Osteocyte (in vitro differentiated cells): ENCODE results near the gene SLC14A1. TPM values are rescaled to one million over a fixed set of nuclear protein-coding genes. Genes with fewer than 3 reads are reported as not detected.

Experiments used
- DNase-seq: peaks from one replicate; pipeline ENCODE4 v3.0.0; 2021; ENCODE audit warnings: mixed read lengths; ENCODE audit not compliant: unreplicated experiment; ENCODE audit errors: extremely low spot score
- H3K27ac Mint-ChIP-seq: one replicate; pipeline ENCODE4 v1.8.0; 2021; ENCODE audit warnings: mild to moderate bottlenecking, mixed read lengths; ENCODE audit not compliant: unreplicated experiment
- H3K27me3 Mint-ChIP-seq: one replicate; pipeline ENCODE4 v1.8.0; 2021; ENCODE audit warnings: mixed read lengths; ENCODE audit not compliant: unreplicated experiment
- H3K36me3 Mint-ChIP-seq: one replicate; pipeline ENCODE4 v1.8.0; 2021; ENCODE audit warnings: mixed read lengths; ENCODE audit not compliant: unreplicated experiment
- H3K4me1 Mint-ChIP-seq: one replicate; pipeline ENCODE4 v1.8.0; 2021; ENCODE audit warnings: mixed read lengths; ENCODE audit not compliant: unreplicated experiment
- H3K4me3 Mint-ChIP-seq: one replicate; pipeline ENCODE4 v1.8.0; 2021; ENCODE audit warnings: mild to moderate bottlenecking, moderate library complexity, mixed read lengths; ENCODE audit not compliant: unreplicated experiment
- H3K9me3 Mint-ChIP-seq: one replicate; pipeline ENCODE4 v1.8.0; 2021; ENCODE audit warnings: mixed read lengths; ENCODE audit not compliant: unreplicated experiment
- total RNA-seq: library from RNA; stranded (reverse); gene quantifications from 2 replicates; pipeline ENCODE4 v1.2.1, GENCODE V29; 2021
- TF ChIP-seq, protein P1 (sequence below): fragments of 200-600 bp; sonication (generic); IDR thresholded peaks from 2 replicates; pipeline ENCODE4 v1.5.0; 2021; ENCODE audit warnings: antibody characterized with exemption, mild to moderate bottlenecking, moderate library complexity

Gene SLC14A1
- total RNA-seq, 1 donor from 2014 or later: 0.24 TPM

DNA sequence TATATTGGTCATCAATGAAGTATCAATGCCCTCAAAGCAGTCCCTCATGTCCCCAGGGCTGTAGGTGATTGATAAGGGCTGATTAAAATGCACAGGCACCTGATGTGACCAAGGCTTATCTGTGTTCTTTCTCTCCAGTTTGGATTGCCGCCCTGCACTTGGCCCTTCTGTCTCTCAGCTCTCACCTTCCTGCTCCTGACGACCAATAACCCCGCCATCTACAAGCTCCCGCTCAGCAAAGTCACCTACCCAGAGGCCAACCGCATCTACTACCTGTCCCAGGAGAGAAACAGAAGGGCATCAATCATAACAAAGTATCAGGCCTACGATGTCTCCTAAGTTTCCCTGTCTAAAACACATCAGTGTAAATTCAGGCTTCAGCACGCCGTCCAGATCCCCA lies 41.8 kb upstream of the SLC14A1 start:
- H3K4me3 Mint-ChIP-seq: no peak overlapping the region
- no peaks in the 10 kb centered on the region for H3K36me3 Mint-ChIP-seq
- H3K9me3 Mint-ChIP-seq: no peaks in the 10 kb centered on the region
- H3K4me1 Mint-ChIP-seq: peaks cover 8% of the 10 kb centered on the region
- no peak overlapping the region for H3K27ac Mint-ChIP-seq
- DNase-seq: peak; percentile 56
- TF ChIP-seq, protein P1, sequence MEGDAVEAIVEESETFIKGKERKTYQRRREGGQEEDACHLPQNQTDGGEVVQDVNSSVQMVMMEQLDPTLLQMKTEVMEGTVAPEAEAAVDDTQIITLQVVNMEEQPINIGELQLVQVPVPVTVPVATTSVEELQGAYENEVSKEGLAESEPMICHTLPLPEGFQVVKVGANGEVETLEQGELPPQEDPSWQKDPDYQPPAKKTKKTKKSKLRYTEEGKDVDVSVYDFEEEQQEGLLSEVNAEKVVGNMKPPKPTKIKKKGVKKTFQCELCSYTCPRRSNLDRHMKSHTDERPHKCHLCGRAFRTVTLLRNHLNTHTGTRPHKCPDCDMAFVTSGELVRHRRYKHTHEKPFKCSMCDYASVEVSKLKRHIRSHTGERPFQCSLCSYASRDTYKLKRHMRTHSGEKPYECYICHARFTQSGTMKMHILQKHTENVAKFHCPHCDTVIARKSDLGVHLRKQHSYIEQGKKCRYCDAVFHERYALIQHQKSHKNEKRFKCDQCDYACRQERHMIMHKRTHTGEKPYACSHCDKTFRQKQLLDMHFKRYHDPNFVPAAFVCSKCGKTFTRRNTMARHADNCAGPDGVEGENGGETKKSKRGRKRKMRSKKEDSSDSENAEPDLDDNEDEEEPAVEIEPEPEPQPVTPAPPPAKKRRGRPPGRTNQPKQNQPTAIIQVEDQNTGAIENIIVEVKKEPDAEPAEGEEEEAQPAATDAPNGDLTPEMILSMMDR: no peak
- H3K27me3 Mint-ChIP-seq: peaks cover 29% of the 10 kb centered on the region

DNA sequence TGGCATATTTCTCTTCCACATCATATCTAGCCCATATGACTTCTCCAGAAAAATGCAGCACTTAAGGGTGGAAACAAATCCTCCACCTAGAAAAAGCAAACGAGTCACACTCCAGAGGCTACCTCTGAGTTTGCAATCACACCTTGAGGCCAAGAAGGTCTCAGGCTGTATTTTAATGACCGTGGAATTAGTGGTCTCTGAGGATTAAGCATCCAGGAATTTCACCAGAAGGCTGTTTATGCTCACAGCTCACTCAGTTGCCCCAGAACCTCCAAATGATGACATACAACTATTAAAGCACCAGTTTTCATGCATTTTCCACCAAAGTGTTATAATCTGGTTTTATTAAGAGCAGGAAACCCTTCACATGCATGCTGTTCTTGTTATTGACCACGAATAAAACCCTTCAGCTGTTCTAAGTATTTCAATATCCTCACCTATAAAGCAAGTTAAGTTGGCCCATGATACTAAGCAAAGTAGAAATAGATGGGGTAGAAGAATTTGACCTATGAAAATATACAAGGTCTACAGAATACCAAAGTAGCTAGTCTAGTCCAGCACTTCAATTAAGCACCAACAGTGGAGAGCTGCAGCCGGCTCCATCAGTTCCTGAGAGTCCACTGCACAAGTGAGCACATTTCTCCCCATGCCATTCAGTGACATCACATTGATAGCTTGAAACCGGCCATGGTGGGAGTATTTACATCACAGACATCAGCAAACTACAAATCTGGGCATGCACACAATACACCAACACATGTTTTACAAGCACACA lies 39.5 kb upstream of the SLC14A1 start:
- H3K4me3 Mint-ChIP-seq: no peak overlapping the region
- no peak for DNase-seq

DNA sequence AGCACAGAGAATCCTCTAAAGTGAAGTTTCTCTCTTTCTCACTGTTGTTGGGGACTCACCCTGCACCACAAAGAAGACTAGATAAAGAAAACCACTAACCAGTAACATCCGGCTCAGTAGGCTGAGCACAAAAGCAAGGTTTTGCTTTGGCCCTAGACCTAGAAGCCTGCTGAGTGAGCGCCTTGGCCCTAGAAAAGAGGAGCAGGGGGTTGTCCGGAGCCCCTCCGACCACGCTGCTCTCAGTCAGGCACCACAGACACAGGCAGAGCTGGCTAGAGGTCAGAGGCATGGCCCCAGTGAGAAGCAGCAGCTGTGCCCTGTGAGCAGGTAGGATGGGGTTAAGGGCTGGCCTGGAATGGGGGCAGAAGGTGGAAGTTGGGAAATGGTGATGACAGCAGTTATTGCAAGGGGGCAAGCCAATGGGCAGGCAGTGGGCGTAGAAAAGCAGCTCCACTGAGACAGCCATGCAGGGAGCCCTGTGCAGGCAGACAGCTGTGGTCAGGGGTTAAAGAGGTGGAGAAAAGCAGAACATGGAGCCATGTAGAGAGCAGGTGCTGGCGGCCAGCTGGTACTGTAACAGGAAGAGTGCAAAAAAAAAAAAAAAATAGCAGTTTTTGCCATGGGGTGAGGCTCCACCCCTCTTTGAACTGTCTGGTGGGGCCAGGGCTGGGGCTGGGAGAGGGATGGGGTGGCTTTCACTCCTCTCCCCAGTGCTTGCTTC lies 36.9 kb upstream of the SLC14A1 start:
- Mint-ChIP-seq H3K4me3 (no peak overlapping the region), H3K4me1 (peaks cover 17% of the 10 kb centered on the region), H3K36me3 (no peaks in the 10 kb centered on the region), H3K27ac (no peak overlapping the region), H3K9me3 (no peaks in the 10 kb centered on the region), H3K27me3 (peaks cover 5% of the 10 kb centered on the region)
- TF ChIP-seq, protein P1: no peak
- no peak for DNase-seq

More for the DNA sequence above, 39.5 kb upstream of the SLC14A1 start:
- Mint-ChIP-seq H3K27ac (no peak overlapping the region), H3K9me3 (no peaks in the 10 kb centered on the region), H3K4me1 (peaks cover 14% of the 10 kb centered on the region), H3K27me3 (peaks cover 11% of the 10 kb centered on the region), H3K36me3 (no peaks in the 10 kb centered on the region)
- TF ChIP-seq, protein P1: no peak

DNA sequence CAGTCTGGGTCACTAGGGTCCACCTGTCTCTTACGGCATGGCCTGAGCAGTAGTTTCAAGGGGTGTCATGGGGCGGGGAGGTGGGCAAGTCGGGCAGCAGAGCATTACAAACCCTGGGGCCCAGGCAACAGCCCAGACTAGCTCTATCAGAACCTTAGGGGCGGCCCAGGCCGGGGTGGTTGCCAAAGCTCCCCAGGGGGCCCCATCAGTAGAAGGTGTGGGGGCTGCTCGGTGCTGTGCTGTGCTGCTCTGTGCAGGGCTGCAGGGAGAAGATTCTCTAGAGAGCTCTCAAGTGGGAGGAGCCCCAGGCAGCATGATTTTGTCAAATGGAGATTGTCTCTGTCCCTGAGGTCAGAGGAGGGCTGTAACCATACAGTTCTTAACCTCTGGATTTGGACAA lies 36.4 kb upstream of the SLC14A1 start:
- Mint-ChIP-seq H3K4me3 (no peak overlapping the region), H3K36me3 (no peaks in the 10 kb centered on the region), H3K4me1 (peaks cover 17% of the 10 kb centered on the region), H3K27ac (no peak overlapping the region), H3K27me3 (peaks cover 3% of the 10 kb centered on the region), H3K9me3 (no peaks in the 10 kb centered on the region)
- DNase-seq: no peak
- TF ChIP-seq, protein P1: no peak

DNA sequence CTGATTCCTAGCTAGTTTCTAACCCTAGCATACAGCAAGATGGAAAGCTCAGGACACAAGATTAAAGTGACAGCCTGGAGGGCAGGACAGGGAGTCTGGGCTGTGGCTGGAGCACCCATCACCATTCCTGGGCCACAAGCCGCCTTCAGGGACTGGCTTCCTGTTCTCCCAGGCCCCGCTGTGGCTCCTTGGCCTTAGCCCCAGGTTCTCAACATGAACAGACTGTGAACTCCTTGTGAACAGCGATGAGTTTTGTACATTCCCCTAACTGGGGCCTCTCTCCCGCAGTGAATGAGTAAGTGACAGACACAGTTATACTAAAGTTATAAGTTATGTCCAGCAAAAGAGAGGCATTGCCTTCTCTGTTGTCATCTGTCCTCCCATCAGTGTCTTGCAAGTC lies 35.9 kb upstream of the SLC14A1 start:
- Mint-ChIP-seq H3K9me3 (no peaks in the 10 kb centered on the region), H3K27me3 (peaks cover 3% of the 10 kb centered on the region), H3K27ac (no peak overlapping the region), H3K36me3 (no peaks in the 10 kb centered on the region), H3K4me3 (no peak overlapping the region), H3K4me1 (peaks cover 16% of the 10 kb centered on the region)
- no peak for DNase-seq
- TF ChIP-seq, protein P1: no peak
